ENCODE results near the gene TMEM170B.

DNA sequence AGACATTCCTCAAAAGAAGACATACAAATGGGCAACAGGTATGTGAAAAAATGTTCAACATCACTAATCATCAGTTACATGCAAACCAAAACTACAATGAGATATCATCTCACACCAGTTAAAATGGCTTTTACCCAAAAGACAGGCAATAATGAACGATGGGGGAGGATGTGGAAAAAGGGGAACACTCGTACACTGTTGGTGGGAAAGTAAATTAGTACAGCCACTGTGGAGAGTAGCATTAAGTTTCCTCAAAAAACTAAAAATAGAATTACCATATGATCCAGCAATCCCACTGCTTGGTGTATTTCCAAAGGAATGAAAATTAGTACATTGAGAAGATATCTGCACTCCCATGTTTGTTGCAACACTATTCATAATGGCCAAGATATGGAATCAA, 8.6 kb upstream of the TMEM170B start:
- TF ChIP-seq, protein P1, sequence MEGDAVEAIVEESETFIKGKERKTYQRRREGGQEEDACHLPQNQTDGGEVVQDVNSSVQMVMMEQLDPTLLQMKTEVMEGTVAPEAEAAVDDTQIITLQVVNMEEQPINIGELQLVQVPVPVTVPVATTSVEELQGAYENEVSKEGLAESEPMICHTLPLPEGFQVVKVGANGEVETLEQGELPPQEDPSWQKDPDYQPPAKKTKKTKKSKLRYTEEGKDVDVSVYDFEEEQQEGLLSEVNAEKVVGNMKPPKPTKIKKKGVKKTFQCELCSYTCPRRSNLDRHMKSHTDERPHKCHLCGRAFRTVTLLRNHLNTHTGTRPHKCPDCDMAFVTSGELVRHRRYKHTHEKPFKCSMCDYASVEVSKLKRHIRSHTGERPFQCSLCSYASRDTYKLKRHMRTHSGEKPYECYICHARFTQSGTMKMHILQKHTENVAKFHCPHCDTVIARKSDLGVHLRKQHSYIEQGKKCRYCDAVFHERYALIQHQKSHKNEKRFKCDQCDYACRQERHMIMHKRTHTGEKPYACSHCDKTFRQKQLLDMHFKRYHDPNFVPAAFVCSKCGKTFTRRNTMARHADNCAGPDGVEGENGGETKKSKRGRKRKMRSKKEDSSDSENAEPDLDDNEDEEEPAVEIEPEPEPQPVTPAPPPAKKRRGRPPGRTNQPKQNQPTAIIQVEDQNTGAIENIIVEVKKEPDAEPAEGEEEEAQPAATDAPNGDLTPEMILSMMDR (IDR thresholded peaks at IDR 0.05) = no peak
- TF ChIP-seq POLR2A (IDR thresholded peaks at IDR 0.05) = no peak

Measured in esophagus squamous epithelium (tissue), 4 donors.